H1 (cell line): ENCODE measurements around the gene BLVRA. TPM values are rescaled to one million over a fixed set of nuclear protein-coding genes. Genes with fewer than 3 reads are reported as not detected.
A peak's percentile ranks its signal among the peaks of the same experiment; 100 is the strongest.

Experiments used
- CTCF ChIA-PET: fragments of 300-600 bp; sonication (Branson Sonifier 250); formaldehyde crosslinking; loops from one replicate; lab custom pipeline; 2021; ENCODE audit not compliant: partially characterized antibody; lab: Charles Lee
- POLR2A ChIA-PET: fragments of 300-600 bp; sonication (Branson Sonifier 250); formaldehyde crosslinking; loops from one replicate; lab custom pipeline; 2021; ENCODE audit warnings: inconsistent platforms; ENCODE audit not compliant: partially characterized antibody; lab: Charles Lee
- DNase-seq, 2 experiments: peaks; one replicate each; pipeline versions ENCODE4 v3.0.0 to v3.0.0-alpha.2; 2010 to 2022; ENCODE audit warnings: low spot score in 2 of 2, low read depth in 1 of 2, mixed read lengths in 1 of 2
- FAIRE-seq: peaks from 2 replicates; lab custom pipeline; 2011; peaks lifted over from hg19 to GRCh38; lab: Jason Lieb, UNC
- H2AFZ ChIP-seq: 2 replicates; pipeline ENCODE4 v1.8.1; 2012; ENCODE audit warnings: low read length, inconsistent platforms
- H2AK5ac ChIP-seq: 2 replicates; pipeline ENCODE4 v1.6.1; 2013; ENCODE audit warnings: low read depth, low read length
- H2BK120ac ChIP-seq: replicated peaks from 2 replicates; pipeline ENCODE3; 2013; ENCODE audit warnings: low read depth, low read length, inconsistent platforms
- H2BK12ac ChIP-seq: 2 replicates; pipeline ENCODE4 v1.6.1; 2013; ENCODE audit warnings: low read depth, low read length
- H2BK15ac ChIP-seq: 2 replicates; pipeline ENCODE4 v1.6.1; 2013; ENCODE audit warnings: low read length
- H2BK20ac ChIP-seq: 2 replicates; pipeline ENCODE4 v1.6.1; 2013; ENCODE audit warnings: low read length
- H2BK5ac ChIP-seq: 2 replicates; pipeline ENCODE4 v1.6.1; 2013; ENCODE audit warnings: low read depth, low read length
- H3K14ac ChIP-seq: 2 replicates; pipeline ENCODE4 v1.6.1; 2013; ENCODE audit warnings: inconsistent platforms; ENCODE audit not compliant: insufficient read length
- H3K18ac ChIP-seq: 2 replicates; pipeline ENCODE4 v1.6.1; 2013; ENCODE audit warnings: low read length; ENCODE audit errors: extremely low read depth
- H3K23ac ChIP-seq: 2 replicates; pipeline ENCODE4 v1.6.1; 2013; ENCODE audit warnings: inconsistent platforms; ENCODE audit not compliant: insufficient read length
- H3K23me2 ChIP-seq: 2 replicates; pipeline ENCODE4 v1.6.1; 2013; ENCODE audit warnings: low read depth, low read length
- H3K27ac ChIP-seq: 2 replicates; pipeline ENCODE4 v1.6.1; 2011; ENCODE audit warnings: low read depth, low read length, inconsistent platforms
- H3K27me3 ChIP-seq, 4 experiments: replicated peaks in 1 of 4; 1 replicate in 1 of 4; 2 replicates in 3 of 4; pipeline versions ENCODE4 v1.6.1 to v1.8.1; 2011 to 2013; ENCODE audit warnings: low read length in 3 of 4, mild to moderate bottlenecking in 3 of 4, inconsistent platforms in 2 of 4, mixed read lengths in 2 of 4, moderate library complexity in 1 of 4; ENCODE audit not compliant: control insufficient read depth in 3 of 4, insufficient read depth in 3 of 4; ENCODE audit errors: extremely low read depth in 1 of 4
- H3K36me3 ChIP-seq, 4 experiments: 2 replicates each; pipeline versions ENCODE4 v1.6.1 to v1.8.1; 2011 to 2013; ENCODE audit warnings: mild to moderate bottlenecking in 4 of 4, low read length in 3 of 4, moderate library complexity in 2 of 4, control low read depth in 1 of 4, inconsistent platforms in 1 of 4; ENCODE audit not compliant: insufficient read depth in 4 of 4, control insufficient read depth in 2 of 4
- H3K4ac ChIP-seq: replicated peaks from 2 replicates; pipeline ENCODE3; 2013; ENCODE audit warnings: low read length, low read depth, mixed read lengths, inconsistent platforms; ENCODE audit not compliant: insufficient read length
- H3K4me1 ChIP-seq, 4 experiments: replicated peaks in 1 of 4; 1 replicate in 1 of 4; 2 replicates in 3 of 4; pipeline versions ENCODE4 v1.6.1 to v1.8.1; 2011 to 2013; ENCODE audit warnings: low read length in 3 of 4, inconsistent platforms in 2 of 4, mixed read lengths in 1 of 4; ENCODE audit not compliant: insufficient read depth in 4 of 4, control insufficient read depth in 3 of 4
- H3K4me2 ChIP-seq, 2 experiments: 2 replicates each; pipeline versions ENCODE4 v1.6.1 to v1.8.1; 2011 to 2013; ENCODE audit warnings: low read depth in 2 of 2, low read length in 2 of 2, control low read depth in 1 of 2, inconsistent platforms in 1 of 2, mild to moderate bottlenecking in 1 of 2; ENCODE audit not compliant: insufficient read depth in 1 of 2
- H3K4me3 ChIP-seq, 4 experiments: fragments of 200-600, 300-600 bp in 1 of 4; sonication (generic), shearing (Covaris generic), sonication (Bioruptor Twin) in 1 of 4; 2 replicates each; pipeline versions ENCODE4 v1.5.1 to v1.8.1; 2011 to 2016; ENCODE audit warnings: low read length in 4 of 4, low read depth in 3 of 4, control low read depth in 2 of 4, inconsistent platforms in 2 of 4, mild to moderate bottlenecking in 2 of 4, mixed read lengths in 1 of 4, moderate library complexity in 1 of 4; ENCODE audit not compliant: insufficient read depth in 2 of 4; ENCODE audit errors: extremely low read depth in 1 of 4
- H3K56ac ChIP-seq: replicated peaks from 2 replicates; pipeline ENCODE3; 2013; ENCODE audit warnings: low read depth, mild to moderate bottlenecking, mixed read lengths, low read length, inconsistent platforms; ENCODE audit not compliant: insufficient read length
- H3K79me1 ChIP-seq: 2 replicates; pipeline ENCODE4 v1.6.1; 2013; ENCODE audit warnings: low read depth, low read length, control low read depth
- H3K79me2 ChIP-seq, 2 experiments: 2 replicates each; pipeline versions ENCODE4 v1.6.1 to v1.8.1; 2012 to 2013; ENCODE audit warnings: low read length in 2 of 2, mild to moderate bottlenecking in 2 of 2, inconsistent platforms in 1 of 2; ENCODE audit not compliant: insufficient read depth in 2 of 2, control insufficient read depth in 1 of 2
- H3K9ac ChIP-seq, 4 experiments: replicated peaks in 1 of 4; 1 replicate in 1 of 4; 2 replicates in 3 of 4; pipeline versions ENCODE4 v1.6.1 to v1.8.1; 2011 to 2013; ENCODE audit warnings: low read depth in 3 of 4, low read length in 3 of 4, control low read depth in 2 of 4, mild to moderate bottlenecking in 2 of 4, moderate library complexity in 2 of 4, inconsistent platforms in 1 of 4; ENCODE audit errors: extremely low read depth in 1 of 4
- H3K9me3 ChIP-seq, 2 experiments: 2 replicates each; pipeline versions ENCODE4 v1.6.1 to v1.8.1; 2012 to 2013; ENCODE audit warnings: mild to moderate bottlenecking in 2 of 2, moderate library complexity in 2 of 2, control low read depth in 1 of 2, inconsistent platforms in 1 of 2, low read depth in 1 of 2, low read length in 1 of 2, mixed read lengths in 1 of 2; ENCODE audit not compliant: insufficient read depth in 2 of 2
- H4K20me1 ChIP-seq, 2 experiments: replicated peaks in 1 of 2; 2 replicates each; pipeline versions ENCODE3 to v1.8.1; 2011 to 2013; ENCODE audit warnings: inconsistent platforms in 2 of 2, low read length in 2 of 2, mild to moderate bottlenecking in 1 of 2; ENCODE audit not compliant: insufficient read depth in 2 of 2, control insufficient read depth in 1 of 2
- H4K5ac ChIP-seq: 2 replicates; pipeline ENCODE4 v1.6.1; 2013; ENCODE audit warnings: low read length, low read depth, mixed read lengths, inconsistent platforms; ENCODE audit not compliant: insufficient read length
- H4K8ac ChIP-seq: 2 replicates; pipeline ENCODE4 v1.8.0; 2013; ENCODE audit warnings: mild to moderate bottlenecking, moderate library complexity, low read length, inconsistent platforms; ENCODE audit not compliant: insufficient read depth; ENCODE audit errors: extremely low read depth
- H4K91ac ChIP-seq: replicated peaks from 2 replicates; pipeline ENCODE3; 2013; ENCODE audit warnings: low read length, mixed read lengths, inconsistent platforms; ENCODE audit not compliant: insufficient read length
- ASH2L ChIP-seq: fragments of 200-600, 300-600 bp; sonication (generic); IDR thresholded peaks from one replicate; pipeline ENCODE4 v1.7.1; 2017; ENCODE audit warnings: low read length
- CBX5 ChIP-seq: fragments of 300-800, 300-1000 bp; sonication (generic); IDR thresholded peaks from 2 replicates; pipeline ENCODE4 v1.7.1; 2016; ENCODE audit warnings: antibody characterized with exemption, low read length, low read depth
- CBX8 ChIP-seq: fragments of 300-800, 300-1000 bp; sonication (generic); IDR thresholded peaks from 2 replicates; pipeline ENCODE4 v1.7.1; 2016; ENCODE audit warnings: low read depth, low read length, borderline replicate concordance
- CHD1 ChIP-seq: IDR thresholded peaks from 2 replicates; pipeline ENCODE4 v1.6.1; 2012; ENCODE audit warnings: low read depth, low read length, improper control_type of control experiment
- CTBP2 ChIP-seq: IDR thresholded peaks from 2 replicates; pipeline ENCODE4 v1.7.0; 2011; ENCODE audit warnings: borderline replicate concordance, mild to moderate bottlenecking, moderate library complexity, mixed read lengths, low read length; ENCODE audit not compliant: insufficient read depth, insufficient read length
- EZH2 ChIP-seq: fragments of 200-600 bp; sonication (generic); IDR thresholded peaks from 2 replicates; pipeline ENCODE4 v1.7.1; 2012; ENCODE audit warnings: low read depth, mild to moderate bottlenecking, moderate library complexity, low read length, inconsistent platforms; ENCODE audit not compliant: severe bottlenecking
- NRF1 ChIP-seq: IDR thresholded peaks from 2 replicates; pipeline ENCODE4 v1.6.1; 2011; ENCODE audit warnings: mild to moderate bottlenecking, low read depth, low read length, improper control_type of control experiment
- RNF2 ChIP-seq: fragments of 200-900, 300-1000 bp; sonication (generic); IDR thresholded peaks from 2 replicates; pipeline ENCODE4 v1.7.1; 2016; ENCODE audit warnings: borderline replicate concordance, low read depth, mild to moderate bottlenecking, antibody characterized with exemption, low read length; ENCODE audit not compliant: poor library complexity, severe bottlenecking; ENCODE audit errors: missing control alignments
- SIRT6 ChIP-seq: IDR thresholded peaks from one replicate; pipeline ENCODE4 v1.7.1; 2012; ENCODE audit warnings: low read length, inconsistent platforms
- ZNF274 ChIP-seq: IDR thresholded peaks from 2 replicates; pipeline ENCODE4 v1.7.0; 2012; ENCODE audit warnings: low read length, borderline replicate concordance; ENCODE audit errors: extremely low read depth
- WGBS, 2 experiments: shearing (Covaris generic) in 1 of 2; methylation state at CpG; one replicate each; pipeline versions ENCODE4 v1.1.6 to v1.1.7; 2013 to 2015; ENCODE audit warnings: low lambda C conversion rate in 2 of 2, mixed read lengths in 2 of 2, inconsistent platforms in 1 of 2, low coverage in 1 of 2, missing lambda C conversion rate in 1 of 2; ENCODE audit not compliant: insufficient replicate concordance in 2 of 2, insufficient coverage in 1 of 2, insufficient read length in 1 of 2; ENCODE audit errors: extremely low coverage in 1 of 2, missing lambda C conversion rate in 1 of 2; 5-methylcytosine and 5-hydroxymethylcytosine counted together
- polyA plus RNA-seq, 7 experiments: library from polyadenylated mRNA; depleted of rRNA in 3 of 7; stranded (reverse) in 5 of 7; unstranded in 2 of 7; fragments of >200 nt in 5 of 7; fragments of 200-250 nt in 2 of 7; gene quantifications; 1 replicate in 5 of 7; 2 replicates in 1 of 7; 4 replicates in 1 of 7; pipeline versions ENCODE4 v1.2.1 to v1.2.3, GENCODE V29; 2011 to 2013; ENCODE audit warnings: missing spikeins in 2 of 7, mixed read lengths in 2 of 7
- total RNA-seq: library from RNA; stranded (reverse); fragmentation: NEBNext Ultra II Directional; extraction: Animal tissue kit (Norgen Biotek cat#: 25700); gene quantifications from 2 replicates; pipeline ENCODE4 v1.2.1, GENCODE V29; 2021

Gene BLVRA
- total and polyA plus RNA-seq, 2 of the 8 experiments (the other 6 are each of a cell fraction or from before 2014, with no cell fraction given), result 16.1 to 37.1 TPM

GRCh38 chr7:43750016-43750887 lies 8.2 kb upstream of the BLVRA start:
- CTCF ChIA-PET, result interaction anchor here (0.7 to 1.7 kb wide), 4 partner anchors 11 to 210 kb away, joined by 3 to 8 read pairs (median 5); partner anchors contain the start of gene STK17A
- 0 out of 2 replicates have a peak overlapping the region, but pooled peaks have one; percentile 61 for H2BK15ac ChIP-seq
- peak overlapping the region; percentile 32; the same call in 1 of the 2 replicates for H3K18ac ChIP-seq
- H2BK5ac ChIP-seq, result no peak overlapping the region
- no peak overlapping the region for H2AK5ac ChIP-seq
- POLR2A ChIA-PET, result interaction anchor here (0.6 to 2.1 kb wide), 3 partner anchors 8 to 21 kb away, joined by 4 to 8 read pairs (median 4); partner anchors contain the start of gene COA1
- FAIRE-seq (no peak), DNase-seq (peak in 1 of 2 experiments; percentile 54)
- H3K4me3 ChIP-seq, result no peak overlapping the region
- H3K79me2 ChIP-seq, result no peaks in the 10 kb centered on the region
- peak overlapping the region; percentile 47 for H2AFZ ChIP-seq
- no peak overlapping the region for H2BK20ac ChIP-seq
- H3K27me3 ChIP-seq, result no peaks in the 10 kb centered on the region
- H3K9me3 ChIP-seq, result no peaks in the 10 kb centered on the region
- H4K8ac ChIP-seq, result peak overlapping the region; percentile 80
- H2BK120ac ChIP-seq, result no peak overlapping the region
- H3K9ac ChIP-seq, result no peak overlapping the region
- H4K5ac ChIP-seq, result no peak overlapping the region
- H3K23ac ChIP-seq, result no peak overlapping the region
- H4K91ac ChIP-seq, result peak overlapping the region; percentile 55
- no peaks in the 10 kb centered on the region for H3K79me1 ChIP-seq
- no peak overlapping the region for H3K14ac ChIP-seq
- H2BK12ac ChIP-seq, result no peak overlapping the region
- no peak overlapping the region for H3K4ac ChIP-seq
- peaks cover 0 to 3% (median under 1%) of the 10 kb centered on the region in 4 experiments; a peak in 4 of 7 replicates for H3K4me1 ChIP-seq
- H3K27ac ChIP-seq, result no peak overlapping the region
- WGBS, 2 experiments, result 81% methylated on average over 13 of the region's 14 CpGs; no CpG with 5 or more reads in 1 of the 2 experiments
- no peak overlapping the region for H3K56ac ChIP-seq
- no peaks in the 10 kb centered on the region for H3K36me3 ChIP-seq
- H4K20me1 ChIP-seq, result no peaks in the 10 kb centered on the region
- no peak overlapping the region for H3K4me2 ChIP-seq
- no peaks in the 10 kb centered on the region for H3K23me2 ChIP-seq
- TF ChIP-seq CBX8, result no peak
- TF ChIP-seq ASH2L, result no peak
- no peak for TF ChIP-seq NRF1
- TF ChIP-seq CBX5, result no peak
- no peak for TF ChIP-seq RNF2
- TF ChIP-seq ZNF274, result no peak
- no peak for TF ChIP-seq CHD1
- no peak for TF ChIP-seq CTBP2
- TF ChIP-seq SIRT6, result no peak
- TF ChIP-seq EZH2, result no peak
